GM12891 (cell line): ENCODE measurements around the gene CYLD.

Source experiments
- PAX5 ChIP-seq: IDR thresholded peaks from 2 replicates; pipeline ENCODE4 v1.6.1; 2011; ENCODE audit warnings: low read length, moderate library complexity, mild to moderate bottlenecking; ENCODE audit not compliant: insufficient read depth, severe bottlenecking
- POLR2A ChIP-seq: IDR thresholded peaks from 2 replicates; pipeline ENCODE4 v1.6.1; 2011; ENCODE audit warnings: low read depth, low read length, control low read depth
- POLR2AphosphoS5 ChIP-seq: IDR thresholded peaks from 2 replicates; pipeline ENCODE4 v1.6.1; 2011; ENCODE audit warnings: low read depth, low read length, control low read depth
- POU2F2 ChIP-seq: IDR thresholded peaks from 2 replicates; pipeline ENCODE4 v1.6.1; 2011; ENCODE audit warnings: low read depth, mild to moderate bottlenecking, control low read depth, low read length, moderate library complexity
- SPI1 ChIP-seq: IDR thresholded peaks from 2 replicates; pipeline ENCODE4 v1.6.1; 2011; ENCODE audit warnings: low read depth, low read length, control low read depth
- TAF1 ChIP-seq: IDR thresholded peaks from 2 replicates; pipeline ENCODE4 v1.6.1; 2011; ENCODE audit warnings: low read depth, low read length, control low read depth

GRCh38 chr16:50809561-50809960, 67.7 kb downstream of the CYLD start:
- TF ChIP-seq POLR2A (no peak), TAF1 (no peak), POLR2AphosphoS5 (no peak), PAX5 (peak; percentile 90), SPI1 (0 out of 2 replicates have a peak, but pooled peaks have one; percentile 8), POU2F2 (no peak)
